ENCODE results near the gene FOXK2. TPM values are rescaled to one million over a fixed set of nuclear protein-coding genes. Genes with fewer than 3 reads are reported as not detected.

The FOXK2 gene
- total RNA-seq, 1 experiment from 2014 or later: 107 TPM

DNA sequence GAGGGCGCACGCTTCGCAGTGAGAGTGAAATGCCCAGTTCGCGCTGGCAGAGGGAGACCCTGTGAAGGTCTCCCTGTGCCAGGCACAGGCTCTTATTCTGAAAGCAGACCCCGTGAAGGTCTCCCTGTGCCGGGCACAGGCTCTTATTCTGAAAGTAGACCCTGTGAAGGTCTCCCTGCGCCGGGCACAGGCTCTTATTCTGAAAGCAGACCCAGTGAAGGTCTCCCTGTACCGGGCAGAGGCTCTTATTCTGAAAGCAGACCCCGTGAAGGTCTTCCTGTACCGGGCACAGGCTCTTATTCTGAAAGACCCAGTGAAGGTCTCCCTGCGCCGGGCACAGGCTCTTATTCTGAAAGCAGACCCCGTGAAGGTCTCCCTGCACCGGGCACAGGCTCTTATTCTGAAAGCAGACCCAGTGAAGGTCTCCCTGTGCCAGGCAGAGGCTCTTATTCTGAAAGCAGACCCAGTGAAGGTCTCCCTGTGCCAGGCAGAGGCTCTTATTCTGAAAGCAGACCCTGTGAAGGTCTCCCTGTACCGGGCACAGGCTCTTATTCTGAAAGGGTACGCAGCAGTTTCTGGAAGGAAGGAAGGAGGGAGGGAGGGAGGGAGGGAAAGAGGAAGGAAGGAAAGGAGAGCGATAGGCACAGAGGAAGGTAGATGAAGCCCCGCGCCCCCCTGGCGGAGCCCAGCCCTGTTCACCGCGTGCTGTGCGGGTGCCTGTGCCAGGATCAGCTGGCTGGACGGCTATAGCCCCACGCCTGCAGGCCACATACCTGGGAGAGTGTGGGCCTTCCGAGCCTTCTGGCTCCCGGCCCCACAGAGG is 73.4 kb downstream of the FOXK2 start:
- CTCF ChIA-PET: no interaction called here
- Histone ChIP-seq H3K27ac (ENCODE audit: low read depth, low read length, poor library complexity, severe bottlenecking) (peak overlapping the region; percentile 84), H3K27me3 (replicated peaks; ENCODE audit: insufficient read depth, low read depth, low read length, poor library complexity) (no peaks in the 10 kb centered on the region), H3K4me1 (ENCODE audit: insufficient read depth, low read length, poor library complexity, severe bottlenecking) (peaks cover 11% of the 10 kb centered on the region), H3K36me3 (ENCODE audit: insufficient read depth, low read length, poor library complexity, severe bottlenecking) (peaks cover 35% of the 10 kb centered on the region), H3K9me3 (ENCODE audit: low read depth, low read length, poor library complexity, severe bottlenecking) (no peaks in the 10 kb centered on the region), H3K4me3 (ENCODE audit: low read depth, low read length, poor library complexity, severe bottlenecking) (peak overlapping the region; percentile 36)
- no peak for TF ChIP-seq CTCF (conservative IDR thresholded peaks at IDR 0.05; ENCODE audit: low read depth, low read length)
- no peak for TF ChIP-seq EZH2 (IDR thresholded peaks at IDR 0.05; ENCODE audit: borderline replicate concordance, low read depth, low read length, poor library complexity, severe bottlenecking)
- BruUV-seq (replicated peaks): no TSS peak
- intact Hi-C loops (cut with micrococcal nuclease; ENCODE audit: unreplicated experiment): no loop called here
- peak; percentile 89 for DNase-seq (ENCODE audit: low spot score)
- POLR2A ChIA-PET (ENCODE audit: low non-redundant PET): no interaction called here

DNA sequence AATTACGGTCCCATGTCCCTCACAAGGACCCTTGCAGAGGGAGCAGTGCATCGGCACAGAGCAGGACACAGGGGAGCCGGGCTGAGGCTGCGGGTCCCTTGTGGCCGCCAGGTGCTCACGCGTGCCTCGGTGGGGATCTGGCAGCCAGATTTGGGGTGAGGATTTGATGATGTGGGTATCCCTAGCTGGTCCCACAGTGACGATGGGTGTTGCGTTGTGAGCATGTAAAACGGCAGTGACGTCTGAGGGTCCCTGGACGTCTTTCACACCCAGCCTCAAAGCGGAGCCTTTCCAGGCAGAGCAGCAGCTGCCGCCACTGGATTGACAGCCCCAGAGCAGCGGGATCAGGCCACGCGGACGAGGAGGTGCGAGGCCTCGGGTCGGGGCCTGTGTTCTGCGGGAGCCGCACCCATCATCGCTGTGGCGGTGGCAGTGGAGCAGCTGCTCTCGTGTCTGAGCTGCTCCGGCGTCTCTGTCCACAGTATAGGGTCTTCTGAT is 74.1 kb downstream of the FOXK2 start:
- intact Hi-C loops (cut with micrococcal nuclease; ENCODE audit: unreplicated experiment): no loop called here
- DNase-seq (ENCODE audit: low spot score): no peak
- CTCF ChIA-PET: no interaction called here
- H3K9me3 ChIP-seq (ENCODE audit: low read depth, low read length, poor library complexity, severe bottlenecking): no peaks in the 10 kb centered on the region
- TF ChIP-seq CTCF (conservative IDR thresholded peaks at IDR 0.05; ENCODE audit: low read depth, low read length): no peak
- no peak for TF ChIP-seq EZH2 (IDR thresholded peaks at IDR 0.05; ENCODE audit: borderline replicate concordance, low read depth, low read length, poor library complexity, severe bottlenecking)
- peaks cover 40% of the 10 kb centered on the region for H3K36me3 ChIP-seq (ENCODE audit: insufficient read depth, low read length, poor library complexity, severe bottlenecking)
- H3K4me1 ChIP-seq (ENCODE audit: insufficient read depth, low read length, poor library complexity, severe bottlenecking): peaks cover 11% of the 10 kb centered on the region
- POLR2A ChIA-PET (ENCODE audit: low non-redundant PET): no interaction called here
- H3K27me3 ChIP-seq (replicated peaks; ENCODE audit: insufficient read depth, low read depth, low read length, poor library complexity): no peaks in the 10 kb centered on the region
- H3K27ac ChIP-seq (ENCODE audit: low read depth, low read length, poor library complexity, severe bottlenecking): peak overlapping the region; percentile 84
- H3K4me3 ChIP-seq (ENCODE audit: low read depth, low read length, poor library complexity, severe bottlenecking): peak overlapping the region; percentile 36
- BruUV-seq (replicated peaks): TSS peak; percentile 29

GRCh38 chr17:82594571-82594970 is 75.0 kb downstream of the FOXK2 start:
- POLR2A ChIA-PET (ENCODE audit: low non-redundant PET): no interaction called here
- H3K4me3 ChIP-seq (ENCODE audit: low read depth, low read length, poor library complexity, severe bottlenecking): no peak overlapping the region
- intact Hi-C loops (cut with micrococcal nuclease; ENCODE audit: unreplicated experiment): no loop called here

More at GRCh38 chr17:82594571-82594970, 75.0 kb downstream of the FOXK2 start:
- TF ChIP-seq CTCF (conservative IDR thresholded peaks at IDR 0.05; ENCODE audit: low read depth, low read length) (no peak), EZH2 (IDR thresholded peaks at IDR 0.05; ENCODE audit: borderline replicate concordance, low read depth, low read length, poor library complexity, severe bottlenecking) (no peak)
- Histone ChIP-seq H3K27me3 (replicated peaks; ENCODE audit: insufficient read depth, low read depth, low read length, poor library complexity) (no peaks in the 10 kb centered on the region), H3K4me1 (ENCODE audit: insufficient read depth, low read length, poor library complexity, severe bottlenecking) (peaks cover 11% of the 10 kb centered on the region), H3K27ac (ENCODE audit: low read depth, low read length, poor library complexity, severe bottlenecking) (no peak overlapping the region), H3K36me3 (ENCODE audit: insufficient read depth, low read length, poor library complexity, severe bottlenecking) (peaks cover 44% of the 10 kb centered on the region), H3K9me3 (ENCODE audit: low read depth, low read length, poor library complexity, severe bottlenecking) (no peaks in the 10 kb centered on the region)
- no peak for DNase-seq (ENCODE audit: low spot score)
- no TSS peak for BruUV-seq (replicated peaks)
- CTCF ChIA-PET: no interaction called here
